Uterus (tissue), 4 donors: ENCODE measurements around the gene MIER2. TPM values are rescaled to one million over a fixed set of nuclear protein-coding genes. Genes with fewer than 3 reads are reported as not detected.
A peak's percentile ranks its signal among the peaks of the same experiment; 100 is the strongest.

ENCODE experiments used
- DNase-seq, 2 donors: peaks; one replicate each; pipeline ENCODE4 v3.0.0-alpha.2; 2019 to 2020
- H3K27ac ChIP-seq, 2 donors: fragments of 200-600 bp; sonication (generic); 1 replicate in 1 of 2; 2 replicates in 1 of 2; pipeline ENCODE4 v1.5.1; 2016 to 2018
- H3K27me3 ChIP-seq, 2 donors: fragments of 200-600 bp; sonication (generic); one replicate each; pipeline ENCODE4 v1.5.1; 2018 to 2019; ENCODE audit warnings: control low read depth in 1 of 2
- H3K36me3 ChIP-seq, 2 donors: fragments of 200-600 bp; sonication (generic); one replicate each; pipeline ENCODE4 v1.5.1; 2019; ENCODE audit warnings: control low read depth in 1 of 2
- H3K4me1 ChIP-seq, 2 donors: fragments of 200-600 bp; sonication (generic); one replicate each; pipeline ENCODE4 v1.5.1; 2018 to 2019; ENCODE audit warnings: control low read depth in 1 of 2
- H3K4me3 ChIP-seq, 2 donors: fragments of 200-600 bp; sonication (generic); 1 replicate in 1 of 2; 2 replicates in 1 of 2; pipeline ENCODE4 v1.5.1; 2018 to 2019; ENCODE audit warnings: mild to moderate bottlenecking in 1 of 2
- H3K9me3 ChIP-seq, 2 donors: fragments of 200-600 bp; sonication (generic); one replicate each; pipeline ENCODE4 v1.5.1; 2019; ENCODE audit warnings: control low read depth in 1 of 2
- POLR2A ChIP-seq, 2 donors: fragments of 450-650 bp; IDR thresholded peaks; one replicate each; pipeline ENCODE4 v1.6.1; 2016; ENCODE audit warnings: antibody characterized with exemption in 2 of 2, mild to moderate bottlenecking in 1 of 2, moderate library complexity in 1 of 2
- intact Hi-C: fragments of 100-400 bp; cut with DNase I; formaldehyde crosslinking; loops from one replicate; pipeline ENCODE4 v1.15.1; 2023; ENCODE audit warnings: low total_unique reads
- total RNA-seq, 4 donors: library from RNA; depleted of rRNA in 3 of 4; stranded (reverse); fragments of >200 nt in 3 of 4; gene quantifications; one replicate each; pipeline versions ENCODE4 v1.1.0 to v1.2.4, GENCODE V29; 2014 to 2023
- TF ChIP-seq, protein P1 (sequence below), 4 experiments: fragments of 200-600 bp in 2 of 4; fragments of 450-650 bp in 2 of 4; sonication (generic) in 2 of 4; IDR thresholded peaks; one replicate each; pipeline ENCODE4 v1.5.1; 2016 to 2019; ENCODE audit warnings: antibody characterized with exemption in 4 of 4, mild to moderate bottlenecking in 2 of 4, moderate library complexity in 1 of 4
- donor health status: DM: yes; HTN: yes; CAD: no.

MIER2 gene
- total RNA-seq, 4 donors from 2014 or later = 2.6 to 54.8 (median 12.7) TPM

DNA sequence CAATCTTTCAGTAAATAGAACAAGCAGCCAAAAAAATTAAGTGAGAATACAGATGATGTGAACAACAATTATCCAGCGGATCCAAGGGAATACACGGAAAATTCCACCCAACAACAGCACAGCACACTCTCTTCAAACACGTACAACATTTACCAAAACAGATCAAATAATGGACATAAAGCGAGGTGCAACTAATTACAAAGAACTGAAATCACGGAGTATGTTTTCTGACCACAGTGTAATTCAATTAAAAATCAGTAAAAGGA lies 26.2 kb downstream of the MIER2 start:
- H3K36me3 ChIP-seq = no peaks in the 10 kb centered on the region
- intact Hi-C loops = no loop called here

DNA sequence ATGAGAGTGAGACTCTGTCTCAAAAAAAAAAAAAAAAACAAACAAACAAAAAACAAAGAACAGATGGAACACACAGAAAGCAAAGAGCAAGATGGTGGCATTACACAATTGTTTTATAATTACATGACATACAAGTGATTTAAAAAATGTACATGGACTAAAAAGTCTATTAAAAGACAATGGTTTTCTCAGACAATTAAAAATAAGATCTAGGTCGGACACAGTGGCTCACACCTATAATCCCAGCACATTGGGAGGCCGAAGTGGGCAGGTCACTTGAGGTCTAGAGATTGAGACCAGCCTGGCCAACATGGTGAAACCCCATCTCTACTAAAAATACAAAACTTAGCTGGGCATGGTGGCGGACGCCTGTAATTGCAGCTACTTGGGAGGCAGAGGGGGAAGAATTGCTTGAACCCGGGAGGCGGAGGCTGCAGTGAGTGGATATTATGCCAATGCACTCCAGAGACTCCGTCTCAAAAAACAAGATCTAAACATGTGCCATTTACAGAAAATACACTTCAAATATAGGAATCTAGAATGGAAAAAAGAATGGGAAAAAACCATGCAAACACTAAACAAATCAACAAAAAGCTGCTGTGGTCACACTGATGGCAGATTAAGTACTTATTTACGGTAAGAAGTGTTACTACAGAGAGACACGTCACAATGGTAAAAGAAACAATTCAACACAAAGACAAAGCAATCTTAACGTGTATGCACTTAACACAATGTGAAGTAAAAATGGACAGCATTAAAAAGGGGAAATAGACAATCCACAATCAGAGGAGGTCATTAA lies 26.7 kb downstream of the MIER2 start:
- intact Hi-C loops = no loop called here
- no peak for DNase-seq
- Histone ChIP-seq H3K4me3 (no peak overlapping the region), H3K27me3 (no peaks in the 10 kb centered on the region), H3K36me3 (no peaks in the 10 kb centered on the region), H3K4me1 (no peaks in the 10 kb centered on the region), H3K9me3 (no peaks in the 10 kb centered on the region), H3K27ac (no peak overlapping the region)
- no peak for TF ChIP-seq POLR2A (IDR thresholded peaks at IDR 0.05)
- TF ChIP-seq, protein P1, sequence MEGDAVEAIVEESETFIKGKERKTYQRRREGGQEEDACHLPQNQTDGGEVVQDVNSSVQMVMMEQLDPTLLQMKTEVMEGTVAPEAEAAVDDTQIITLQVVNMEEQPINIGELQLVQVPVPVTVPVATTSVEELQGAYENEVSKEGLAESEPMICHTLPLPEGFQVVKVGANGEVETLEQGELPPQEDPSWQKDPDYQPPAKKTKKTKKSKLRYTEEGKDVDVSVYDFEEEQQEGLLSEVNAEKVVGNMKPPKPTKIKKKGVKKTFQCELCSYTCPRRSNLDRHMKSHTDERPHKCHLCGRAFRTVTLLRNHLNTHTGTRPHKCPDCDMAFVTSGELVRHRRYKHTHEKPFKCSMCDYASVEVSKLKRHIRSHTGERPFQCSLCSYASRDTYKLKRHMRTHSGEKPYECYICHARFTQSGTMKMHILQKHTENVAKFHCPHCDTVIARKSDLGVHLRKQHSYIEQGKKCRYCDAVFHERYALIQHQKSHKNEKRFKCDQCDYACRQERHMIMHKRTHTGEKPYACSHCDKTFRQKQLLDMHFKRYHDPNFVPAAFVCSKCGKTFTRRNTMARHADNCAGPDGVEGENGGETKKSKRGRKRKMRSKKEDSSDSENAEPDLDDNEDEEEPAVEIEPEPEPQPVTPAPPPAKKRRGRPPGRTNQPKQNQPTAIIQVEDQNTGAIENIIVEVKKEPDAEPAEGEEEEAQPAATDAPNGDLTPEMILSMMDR (IDR thresholded peaks at IDR 0.05) = no peak

More for the DNA sequence above, 26.2 kb downstream of the MIER2 start:
- no peak for DNase-seq
- Histone ChIP-seq H3K4me3 (no peak overlapping the region), H3K27me3 (no peaks in the 10 kb centered on the region), H3K27ac (no peak overlapping the region), H3K9me3 (no peaks in the 10 kb centered on the region), H3K4me1 (no peaks in the 10 kb centered on the region)
- TF ChIP-seq, protein P1 (IDR thresholded peaks at IDR 0.05) = no peak
- no peak for TF ChIP-seq POLR2A (IDR thresholded peaks at IDR 0.05)

DNA sequence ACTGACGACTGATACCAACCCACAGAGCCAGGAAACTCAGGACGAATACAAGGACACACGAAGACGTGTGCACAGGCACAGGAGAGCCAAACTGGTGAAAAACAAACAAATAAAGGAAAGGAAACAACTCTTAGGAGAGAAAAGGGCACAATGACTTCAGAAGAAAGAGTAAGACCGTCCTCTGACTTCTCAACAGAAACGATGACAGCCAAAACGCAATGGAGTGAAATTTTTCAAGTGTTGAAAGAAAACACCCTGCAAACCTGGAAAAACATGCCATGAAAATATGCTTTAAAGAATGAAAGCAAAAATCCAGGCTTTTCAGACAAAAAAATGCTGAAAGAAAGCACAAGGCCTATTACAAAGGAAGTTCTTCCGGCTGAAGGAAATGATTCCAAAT lies 28.8 kb downstream of the MIER2 start:
- no peak overlapping the region for H3K27ac ChIP-seq
- no peak for DNase-seq
- no peaks in the 10 kb centered on the region for H3K27me3 ChIP-seq
- intact Hi-C loops = no loop called here
- no peaks in the 10 kb centered on the region for H3K9me3 ChIP-seq
- H3K4me3 ChIP-seq = no peak overlapping the region
- TF ChIP-seq POLR2A (IDR thresholded peaks at IDR 0.05) = no peak
- TF ChIP-seq, protein P1 (IDR thresholded peaks at IDR 0.05) = no peak
- H3K4me1 ChIP-seq = no peaks in the 10 kb centered on the region
- no peaks in the 10 kb centered on the region for H3K36me3 ChIP-seq

DNA sequence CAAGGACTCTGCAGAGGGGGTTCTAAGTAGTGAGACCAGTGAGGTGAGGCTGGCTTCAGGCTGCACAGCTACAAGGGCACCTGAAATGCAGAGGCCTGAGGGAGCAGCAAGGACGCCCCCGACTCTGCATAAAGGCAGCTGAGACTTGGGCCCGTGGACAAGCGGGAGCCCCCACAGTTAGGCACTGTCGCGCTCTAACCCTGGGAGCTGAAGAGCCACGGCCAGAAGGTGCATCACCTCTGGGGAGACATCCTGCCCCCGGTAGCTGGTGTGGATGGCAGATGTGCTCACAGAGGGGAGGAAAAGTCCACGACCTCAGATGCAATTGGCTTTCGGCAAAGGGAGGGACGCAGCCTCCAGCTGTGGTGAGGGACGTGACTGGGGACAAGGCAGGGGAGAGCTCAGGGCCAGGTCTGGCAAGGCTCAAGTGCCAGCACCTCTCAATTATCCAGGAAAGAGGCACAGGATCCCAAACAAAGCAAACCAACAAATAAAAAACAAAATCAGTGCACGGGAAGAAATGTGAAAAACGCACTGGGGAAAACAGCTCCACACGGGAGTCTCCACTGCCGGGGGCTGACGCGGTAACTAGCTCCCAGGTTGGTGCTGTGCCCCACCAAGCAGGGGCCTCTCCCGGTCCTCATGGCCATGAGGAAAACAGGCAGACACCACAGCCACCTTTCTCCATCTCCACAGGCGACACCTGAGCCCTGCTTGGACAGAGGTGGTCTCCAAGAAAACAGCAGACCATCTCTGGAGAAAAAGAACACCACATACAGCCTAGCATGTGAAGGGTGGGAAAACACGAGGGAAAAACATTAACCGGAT lies 30.4 kb downstream of the MIER2 start:
- Histone ChIP-seq H3K27ac (no peak overlapping the region), H3K9me3 (no peaks in the 10 kb centered on the region), H3K4me1 (no peaks in the 10 kb centered on the region), H3K36me3 (no peaks in the 10 kb centered on the region), H3K4me3 (no peak overlapping the region), H3K27me3 (no peaks in the 10 kb centered on the region)
- no peak for TF ChIP-seq POLR2A (IDR thresholded peaks at IDR 0.05)
- TF ChIP-seq, protein P1 (IDR thresholded peaks at IDR 0.05) = no peak
- intact Hi-C loops = no loop called here
- DNase-seq = peak in 1 of 2 donors; percentile 11
